GM12874 (cell line): Measurements from ENCODE around the gene SEC22A.

Experiments
- TF ChIP-seq, protein P1 (sequence below): IDR thresholded peaks from 2 replicates; pipeline ENCODE4 v1.5.1; 2011; ENCODE audit warnings: low read depth, mild to moderate bottlenecking, control low read depth, low read length, moderate library complexity; ENCODE audit not compliant: insufficient read depth

SEC22A gene

DNA sequence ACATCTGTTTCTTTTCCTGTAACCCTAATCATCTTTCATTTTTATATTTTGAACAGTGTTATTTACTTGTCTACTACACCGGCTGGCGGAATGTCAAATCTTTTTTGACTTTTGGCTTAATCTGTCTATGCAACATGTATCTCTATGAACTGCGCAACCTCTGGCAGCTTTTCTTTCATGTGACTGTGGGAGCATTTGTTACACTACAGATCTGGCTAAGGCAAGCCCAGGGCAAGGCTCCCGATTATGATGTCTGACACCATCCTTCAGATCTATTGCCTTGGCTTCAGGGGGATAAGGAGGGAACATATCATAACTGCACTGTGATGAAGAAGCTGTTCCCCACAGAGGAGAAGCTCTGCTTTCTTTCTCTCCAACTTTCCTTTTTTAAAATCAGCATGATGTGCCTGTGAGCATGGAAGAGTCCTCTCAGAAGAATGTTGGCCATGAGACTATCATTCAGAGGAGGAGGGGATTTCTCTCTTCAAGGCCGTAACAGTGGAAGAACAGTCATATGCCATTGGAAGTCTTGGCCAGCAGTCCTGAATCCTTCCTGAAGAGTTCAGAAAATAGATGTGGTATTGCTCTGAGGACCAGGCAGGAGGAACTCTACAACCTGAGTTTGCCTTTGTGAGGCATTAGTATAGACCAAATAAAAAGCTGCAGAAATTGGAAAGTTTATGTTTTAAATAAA is 69.9 kb downstream of the SEC22A start:
- TF ChIP-seq, protein P1, sequence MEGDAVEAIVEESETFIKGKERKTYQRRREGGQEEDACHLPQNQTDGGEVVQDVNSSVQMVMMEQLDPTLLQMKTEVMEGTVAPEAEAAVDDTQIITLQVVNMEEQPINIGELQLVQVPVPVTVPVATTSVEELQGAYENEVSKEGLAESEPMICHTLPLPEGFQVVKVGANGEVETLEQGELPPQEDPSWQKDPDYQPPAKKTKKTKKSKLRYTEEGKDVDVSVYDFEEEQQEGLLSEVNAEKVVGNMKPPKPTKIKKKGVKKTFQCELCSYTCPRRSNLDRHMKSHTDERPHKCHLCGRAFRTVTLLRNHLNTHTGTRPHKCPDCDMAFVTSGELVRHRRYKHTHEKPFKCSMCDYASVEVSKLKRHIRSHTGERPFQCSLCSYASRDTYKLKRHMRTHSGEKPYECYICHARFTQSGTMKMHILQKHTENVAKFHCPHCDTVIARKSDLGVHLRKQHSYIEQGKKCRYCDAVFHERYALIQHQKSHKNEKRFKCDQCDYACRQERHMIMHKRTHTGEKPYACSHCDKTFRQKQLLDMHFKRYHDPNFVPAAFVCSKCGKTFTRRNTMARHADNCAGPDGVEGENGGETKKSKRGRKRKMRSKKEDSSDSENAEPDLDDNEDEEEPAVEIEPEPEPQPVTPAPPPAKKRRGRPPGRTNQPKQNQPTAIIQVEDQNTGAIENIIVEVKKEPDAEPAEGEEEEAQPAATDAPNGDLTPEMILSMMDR = no peak

DNA sequence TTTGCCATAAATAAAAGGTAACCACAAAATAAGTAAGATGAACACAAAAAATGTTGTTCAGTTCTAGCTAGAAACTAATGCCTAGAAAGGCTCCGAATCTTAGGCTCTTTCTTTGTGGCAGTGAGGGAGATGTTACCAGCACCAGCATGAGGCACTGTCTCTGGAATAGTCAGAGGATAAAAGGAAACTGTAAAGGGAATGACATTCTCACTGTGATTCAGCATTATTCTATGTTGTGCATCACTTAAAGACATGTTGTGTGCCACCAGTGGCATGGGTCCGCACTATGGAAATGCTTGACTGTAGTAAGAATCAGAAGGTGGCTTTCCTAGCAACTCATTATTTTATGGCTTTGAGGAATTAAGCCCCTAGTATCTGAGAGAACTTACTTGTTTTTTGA is 70.8 kb downstream of the SEC22A start:
- TF ChIP-seq, protein P1 = no peak

DNA sequence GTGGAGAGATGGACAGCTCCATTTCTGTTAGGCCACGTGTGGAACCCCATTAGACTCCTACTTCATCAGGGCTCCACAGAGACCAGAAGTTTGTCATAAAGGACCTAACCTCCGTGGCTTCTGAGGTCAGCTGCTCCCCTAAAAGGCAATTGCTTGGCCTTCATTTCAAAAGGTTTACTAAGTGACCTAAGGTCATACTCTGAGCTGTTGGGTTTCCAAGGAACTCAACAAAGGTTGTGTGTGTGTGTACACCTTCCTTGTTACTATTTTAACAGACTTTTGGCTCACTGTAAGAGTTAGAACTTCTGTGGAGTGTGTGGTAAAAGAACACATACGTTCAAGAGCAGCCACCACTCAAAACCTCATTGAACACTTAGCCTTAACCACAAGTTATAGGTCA is 73.9 kb downstream of the SEC22A start:
- TF ChIP-seq, protein P1 = no peak

DNA sequence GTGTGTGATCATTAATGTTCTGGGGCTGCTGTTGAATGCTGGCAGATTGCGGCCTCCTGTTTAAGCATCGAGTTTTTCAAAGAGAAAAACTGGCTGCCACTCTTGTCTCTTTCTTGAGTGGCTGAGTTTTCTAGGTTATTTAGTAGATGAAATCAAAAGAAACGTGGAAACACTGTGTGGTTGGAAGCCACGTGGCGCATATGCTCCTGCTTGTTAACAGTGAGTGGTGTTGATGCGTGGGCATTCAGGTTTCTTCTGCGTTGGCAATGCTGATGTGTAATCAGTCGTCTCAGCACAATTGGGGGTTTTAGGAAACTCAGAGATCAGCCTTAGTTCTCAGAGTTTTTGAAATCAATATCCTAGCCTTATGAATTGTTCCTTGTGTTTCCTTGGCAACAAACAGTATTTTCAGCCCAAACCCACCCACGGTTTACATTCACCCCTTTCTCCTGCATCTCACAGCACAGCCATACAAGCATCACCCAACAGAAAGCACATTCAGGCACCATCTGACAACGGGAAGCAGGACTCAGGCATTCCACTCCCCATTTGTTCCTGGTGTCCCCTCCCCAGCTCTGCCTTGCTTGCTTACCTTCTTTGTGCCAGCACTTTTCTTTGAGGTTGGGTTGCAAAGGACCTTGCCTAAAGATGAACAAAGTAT is 74.7 kb downstream of the SEC22A start:
- TF ChIP-seq, protein P1 = no peak

DNA sequence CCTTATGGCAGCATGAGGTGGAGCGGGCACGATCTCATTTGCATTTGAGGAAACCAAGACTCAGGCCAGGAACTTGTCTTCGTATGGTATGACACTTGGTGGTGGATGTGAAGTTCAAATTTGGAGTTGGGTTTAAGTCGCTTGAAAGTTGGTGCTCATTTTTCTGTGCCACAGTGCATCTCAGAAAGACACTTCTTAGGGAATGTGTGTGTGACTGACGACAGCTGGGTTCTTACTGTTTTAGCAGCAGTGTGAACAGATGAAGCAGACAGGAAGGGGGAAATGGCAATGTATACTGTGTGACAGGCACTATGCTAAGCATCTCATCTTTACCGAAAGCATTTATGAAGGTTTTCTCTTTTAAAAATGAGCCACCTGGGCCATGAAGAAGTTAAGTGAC is 75.4 kb downstream of the SEC22A start:
- TF ChIP-seq, protein P1 = no peak

DNA sequence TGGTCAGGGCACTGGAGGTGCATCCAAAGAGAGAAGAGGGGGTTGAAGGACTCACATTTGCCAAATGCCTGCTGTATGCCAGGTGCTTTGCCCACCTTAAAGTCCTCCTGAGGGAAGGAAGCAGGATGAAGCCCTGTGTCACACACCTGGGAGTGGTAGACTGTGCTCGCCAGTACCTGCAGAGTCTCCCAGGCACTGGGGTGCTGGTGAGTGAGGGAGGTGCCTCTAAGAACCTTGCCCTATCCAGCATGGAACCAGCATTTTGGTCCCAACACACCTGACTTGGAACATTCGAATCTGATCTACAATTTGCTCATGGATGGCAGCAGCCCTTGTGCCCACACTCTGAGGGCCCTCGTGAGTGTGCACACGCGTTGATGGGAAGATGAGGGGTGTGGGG is 76.7 kb downstream of the SEC22A start:
- TF ChIP-seq, protein P1 = no peak

DNA sequence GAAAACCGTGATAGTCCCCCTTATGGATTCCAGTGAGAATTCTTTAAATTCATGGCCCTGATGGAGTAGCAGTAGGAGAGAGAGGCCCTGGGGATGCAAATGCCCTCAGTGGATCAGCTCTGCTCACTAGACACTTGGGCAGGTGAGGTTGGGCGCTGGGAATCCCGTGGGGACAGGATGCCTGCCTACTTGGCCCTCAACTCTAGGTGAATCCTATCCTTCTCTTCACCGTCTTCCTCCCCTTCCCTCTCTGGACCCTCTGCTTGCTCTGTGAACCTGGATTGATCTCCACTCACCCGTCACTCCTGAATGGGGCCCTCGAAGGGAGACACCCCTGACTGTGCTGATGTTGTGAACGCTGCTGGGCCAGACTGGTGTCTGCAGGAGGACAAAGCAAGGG is 77.4 kb downstream of the SEC22A start:
- TF ChIP-seq, protein P1 = no peak
